Neural cell (in vitro differentiated cells): ENCODE measurements around the gene PTPRN2.

Source experiments
- CTCF ChIP-seq: fragments of 450-650 bp; IDR thresholded peaks from 2 replicates; pipeline ENCODE4 v1.5.1; 2014; ENCODE audit warnings: antibody characterized with exemption, mild to moderate bottlenecking, moderate library complexity; ENCODE audit not compliant: poor library complexity, severe bottlenecking
- EZH2 ChIP-seq: fragments of 200-600, 300-800 bp; shearing (Covaris generic), sonication (generic); IDR thresholded peaks from 2 replicates; pipeline ENCODE4 v1.6.1; 2014; ENCODE audit warnings: antibody characterized with exemption, low read length, borderline replicate concordance, mild to moderate bottlenecking; ENCODE audit not compliant: insufficient read depth, poor library complexity, severe bottlenecking
- MXI1 ChIP-seq: fragments of 450-650 bp; conservative IDR thresholded peaks from 2 replicates; pipeline ENCODE4 v1.6.1; 2014; ENCODE audit warnings: antibody characterized with exemption, mild to moderate bottlenecking; ENCODE audit not compliant: poor library complexity, severe bottlenecking
- POLR2AphosphoS5 ChIP-seq: IDR thresholded peaks from 2 replicates; pipeline ENCODE4 v1.6.1; 2012
- RAD21 ChIP-seq: fragments of 450-650 bp; conservative IDR thresholded peaks from 2 replicates; pipeline ENCODE4 v1.6.1; 2014; ENCODE audit warnings: antibody characterized with exemption, mild to moderate bottlenecking, moderate library complexity

DNA sequence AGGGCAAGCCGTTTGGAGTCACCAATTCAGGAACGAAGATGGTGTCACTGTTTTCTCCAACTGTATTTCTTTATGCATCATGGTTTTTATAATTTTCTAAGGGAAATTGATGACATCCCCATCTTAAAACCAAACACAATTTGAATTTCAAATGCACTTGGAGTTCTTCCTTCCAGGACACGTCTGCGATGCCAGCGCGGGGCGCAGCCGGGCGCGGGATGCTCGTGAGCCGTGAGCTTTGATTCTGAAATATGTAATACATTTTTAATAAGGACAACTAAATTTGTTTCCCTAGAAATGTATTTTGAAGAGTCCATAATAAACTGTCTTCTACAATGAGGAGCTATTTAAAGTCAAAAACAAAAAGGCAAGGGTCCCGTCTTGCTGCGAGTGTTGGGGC is 758.7 kb downstream of the PTPRN2 start:
- TF ChIP-seq POLR2AphosphoS5 = no peak
- TF ChIP-seq CTCF = no peak
- TF ChIP-seq EZH2 = no peak
- TF ChIP-seq MXI1 = no peak
- no peak for TF ChIP-seq RAD21
